Endodermal cell (in vitro differentiated cells): ENCODE data around the gene FNBP1L. TPM values are rescaled to one million over a fixed set of nuclear protein-coding genes. Genes with fewer than 3 reads are reported as not detected.

Experiments used
- DNase-seq: peaks from one replicate; pipeline ENCODE4 v3.0.0-alpha.2; 2017
- H3K27ac ChIP-seq: 2 replicates; pipeline ENCODE4 v1.5.1; 2013; ENCODE audit warnings: mild to moderate bottlenecking, low read depth, low read length, moderate library complexity
- H3K27me3 ChIP-seq: 2 replicates; pipeline ENCODE4 v1.6.1; 2013; ENCODE audit warnings: mild to moderate bottlenecking, low read length, moderate library complexity; ENCODE audit not compliant: insufficient read depth, control insufficient read depth, poor library complexity, severe bottlenecking
- H3K36me3 ChIP-seq: 2 replicates; pipeline ENCODE4 v1.7.0; 2013; ENCODE audit warnings: mild to moderate bottlenecking, low read length, moderate library complexity; ENCODE audit not compliant: control insufficient read depth, insufficient read depth
- H3K4me1 ChIP-seq: one replicate; pipeline ENCODE4 v1.7.0; 2013; ENCODE audit warnings: low read length; ENCODE audit not compliant: control insufficient read depth, insufficient read depth
- H3K4me3 ChIP-seq: 2 replicates; pipeline ENCODE4 v1.5.1; 2013; ENCODE audit warnings: mild to moderate bottlenecking, low read length, moderate library complexity
- H3K9ac ChIP-seq: 2 replicates; pipeline ENCODE4 v1.6.1; 2013; ENCODE audit warnings: mild to moderate bottlenecking, low read length, moderate library complexity; ENCODE audit not compliant: poor library complexity, severe bottlenecking; ENCODE audit errors: extremely low read depth
- H3K9me3 ChIP-seq: 2 replicates; pipeline ENCODE4 v1.6.1; 2013; ENCODE audit warnings: mild to moderate bottlenecking, low read length, moderate library complexity; ENCODE audit not compliant: control insufficient read depth
- H3K27ac Mint-ChIP-seq: 2 replicates; pipeline ENCODE4 v1.8.0; 2020; ENCODE audit warnings: mixed read lengths
- H3K27me3 Mint-ChIP-seq: 2 replicates; pipeline ENCODE4 v1.8.0; 2021; ENCODE audit warnings: mild to moderate bottlenecking, mixed read lengths; ENCODE audit not compliant: insufficient read depth
- H3K36me3 Mint-ChIP-seq: 2 replicates; pipeline ENCODE4 v1.8.0; 2020; ENCODE audit warnings: low read depth, mixed read lengths
- H3K4me1 Mint-ChIP-seq: 2 replicates; pipeline ENCODE4 v1.8.0; 2020; ENCODE audit warnings: mixed read lengths
- H3K4me3 Mint-ChIP-seq: 2 replicates; pipeline ENCODE4 v1.8.0; 2020; ENCODE audit warnings: mild to moderate bottlenecking, moderate library complexity, mixed read lengths
- H3K9me3 Mint-ChIP-seq: 2 replicates; pipeline ENCODE4 v1.8.0; 2020; ENCODE audit warnings: mild to moderate bottlenecking, mixed read lengths
- CTCF ChIP-seq: fragments of 200-600 bp; sonication (generic); conservative IDR thresholded peaks from 2 replicates; pipeline ENCODE4 v1.5.0; 2021; ENCODE audit warnings: antibody characterized with exemption, mild to moderate bottlenecking
- WGBS, 2 experiments: methylation state at CpG; one replicate each; pipeline versions ENCODE4 v1.1.5 to v1.1.7; 2013; ENCODE audit warnings: missing lambda C conversion rate in 2 of 2, mixed read lengths in 1 of 2; ENCODE audit not compliant: insufficient coverage in 1 of 2, insufficient read length in 1 of 2; 5-methylcytosine and 5-hydroxymethylcytosine counted together
- total RNA-seq, 2 donors: library from RNA; stranded (reverse); fragmentation: NEBNext Ultra II Directional in 1 of 2; extraction: Animal tissue kit (Norgen Biotek cat#: 25700) in 1 of 2; gene quantifications; 2 replicates in 1 of 2; 3 replicates in 1 of 2; pipeline ENCODE4 v1.2.1, GENCODE V29; 2021

Gene FNBP1L
- total RNA-seq, 2 donors from 2014 or later = 96.8 to 107 TPM

- no peak overlapping the region for H3K4me3 Mint-ChIP-seq
- Histone ChIP-seq H3K4me1 (no peaks in the 10 kb centered on the region), H3K9me3 (no peaks in the 10 kb centered on the region), H3K9ac (no peak overlapping the region), H3K27me3 (no peaks in the 10 kb centered on the region), H3K27ac (no peak overlapping the region), H3K4me3 (no peak overlapping the region), H3K36me3 (peaks cover 86% of the 10 kb centered on the region)
- H3K27ac Mint-ChIP-seq = no peak overlapping the region
- H3K27me3 Mint-ChIP-seq = no peaks in the 10 kb centered on the region
- TF ChIP-seq CTCF = no peak
- H3K36me3 Mint-ChIP-seq = peaks cover 48% of the 10 kb centered on the region
- DNase-seq = no peak
- WGBS, 2 experiments = 98 to 100% methylated on average over 2 to 4 of the region's 4 CpGs
- no peaks in the 10 kb centered on the region for H3K4me1 Mint-ChIP-seq
- no peaks in the 10 kb centered on the region for H3K9me3 Mint-ChIP-seq
Observed at GRCh38 chr1:93541045-93541444, 93.1 kb downstream of the FNBP1L start.

- no peaks in the 10 kb centered on the region for H3K9me3 ChIP-seq
- H3K27ac Mint-ChIP-seq = no peak overlapping the region
- peaks cover 88% of the 10 kb centered on the region for H3K36me3 ChIP-seq
- no peak overlapping the region for H3K4me3 Mint-ChIP-seq
- no peaks in the 10 kb centered on the region for H3K27me3 ChIP-seq
- H3K27ac ChIP-seq = no peak overlapping the region
- H3K36me3 Mint-ChIP-seq = peaks cover 50% of the 10 kb centered on the region
- H3K9ac ChIP-seq = no peak overlapping the region
- no peak overlapping the region for H3K4me3 ChIP-seq
- no peak for TF ChIP-seq CTCF
- no peaks in the 10 kb centered on the region for H3K27me3 Mint-ChIP-seq
- H3K9me3 Mint-ChIP-seq = no peaks in the 10 kb centered on the region
- no peak for DNase-seq
- no peaks in the 10 kb centered on the region for H3K4me1 Mint-ChIP-seq
- no peaks in the 10 kb centered on the region for H3K4me1 ChIP-seq
- WGBS, 2 experiments = no CpG with 5 or more reads among the region's 1 CpG
Observed at GRCh38 chr1:93542398-93542797, 94.5 kb downstream of the FNBP1L start.

DNA sequence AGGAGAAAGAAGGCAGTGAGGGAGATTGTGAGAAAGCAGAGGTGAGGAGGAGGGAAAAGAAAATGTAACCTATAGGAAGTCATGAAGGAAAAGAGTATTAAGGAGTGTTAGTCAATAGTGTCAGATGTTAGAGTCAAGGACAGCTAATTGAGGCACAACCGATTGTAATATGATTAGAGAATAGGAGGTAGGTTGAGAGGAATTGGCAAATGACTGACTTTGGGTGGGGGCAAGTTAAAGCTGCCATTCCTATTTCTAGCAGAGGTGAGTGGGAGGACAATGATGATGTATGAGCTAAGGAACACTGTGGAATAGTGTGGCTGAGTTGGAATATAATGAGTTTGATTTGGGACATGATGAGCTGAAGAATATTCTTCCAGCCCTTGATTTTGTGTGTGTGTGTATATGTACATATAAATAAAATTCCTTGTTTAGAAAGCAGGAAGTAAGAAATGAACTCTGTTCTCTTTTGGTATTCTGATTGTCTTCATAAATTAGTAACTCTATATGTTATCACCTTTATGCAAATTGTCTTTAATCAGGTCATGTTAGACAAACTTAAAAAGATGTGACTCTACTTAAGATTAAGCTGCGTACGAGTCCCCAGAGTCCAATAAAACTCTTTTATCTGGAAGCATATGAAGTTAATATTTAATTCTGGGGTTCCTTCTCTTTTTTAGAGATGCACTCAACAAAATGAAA, 98.4 kb downstream of the FNBP1L start:
- WGBS, 2 experiments = 98 to 100% methylated on average over 1 to 3 of the region's 3 CpGs
- H3K27me3 Mint-ChIP-seq = no peaks in the 10 kb centered on the region
- peaks cover 67% of the 10 kb centered on the region for H3K36me3 Mint-ChIP-seq
- Histone ChIP-seq H3K27me3 (no peaks in the 10 kb centered on the region), H3K4me3 (no peak overlapping the region), H3K4me1 (no peaks in the 10 kb centered on the region), H3K36me3 (peaks cover 92% of the 10 kb centered on the region), H3K9ac (no peak overlapping the region), H3K9me3 (no peaks in the 10 kb centered on the region), H3K27ac (no peak overlapping the region)
- H3K4me1 Mint-ChIP-seq = peaks cover 3% of the 10 kb centered on the region
- no peak for TF ChIP-seq CTCF
- no peak for DNase-seq
- no peak overlapping the region for H3K27ac Mint-ChIP-seq
- no peak overlapping the region for H3K4me3 Mint-ChIP-seq
- H3K9me3 Mint-ChIP-seq = no peaks in the 10 kb centered on the region
